HepG2 (cell line): ENCODE measurements around the gene TMBIM1. TPM values are rescaled to one million over a fixed set of nuclear protein-coding genes. Genes with fewer than 3 reads are reported as not detected.

Experiments
- CBX5 ChIP-seq: sonication (generic); formaldehyde crosslinking; IDR thresholded peaks from 2 replicates; pipeline ENCODE4 v1.4.0; 2020; ENCODE audit warnings: missing genetic modification reagents, borderline replicate concordance
- CC2D1A ChIP-seq: sonication (generic); formaldehyde crosslinking; IDR thresholded peaks from 2 replicates; pipeline ENCODE4 v1.8.1; 2023; ENCODE audit warnings: mild to moderate bottlenecking, missing genetic modification reagents
- DDIT3 ChIP-seq: sonication (generic); formaldehyde crosslinking; IDR thresholded peaks from 2 replicates; pipeline ENCODE4 v1.4.0; 2020; ENCODE audit warnings: mild to moderate bottlenecking, missing genetic modification reagents
- EED ChIP-seq: sonication (generic); formaldehyde crosslinking; IDR thresholded peaks from 2 replicates; pipeline ENCODE4 v1.5.0; 2020; ENCODE audit warnings: mild to moderate bottlenecking, missing genetic modification reagents
- GMEB1 ChIP-seq: sonication (generic); formaldehyde crosslinking; IDR thresholded peaks from 2 replicates; pipeline ENCODE4 v1.5.1; 2020; ENCODE audit warnings: missing genetic modification reagents, mild to moderate bottlenecking, borderline replicate concordance
- KDM1A ChIP-seq: IDR thresholded peaks from 2 replicates; pipeline ENCODE4 v1.6.1; 2016; ENCODE audit warnings: missing compliant biosample characterization
- MED1 ChIP-seq: sonication (generic); formaldehyde crosslinking; IDR thresholded peaks from 2 replicates; pipeline ENCODE4 v1.4.0; 2020; ENCODE audit warnings: missing genetic modification reagents
- MED13 ChIP-seq: sonication (generic); formaldehyde crosslinking; IDR thresholded peaks from 2 replicates; pipeline ENCODE4 v1.5.0; 2020; ENCODE audit warnings: missing genetic modification reagents
- MEIS1 ChIP-seq: sonication (generic); formaldehyde crosslinking; IDR thresholded peaks from 2 replicates; pipeline ENCODE4 v1.9.0; 2021; ENCODE audit warnings: mild to moderate bottlenecking, missing genetic modification reagents, moderate library complexity, borderline replicate concordance
- NR2F6 ChIP-seq, 2 experiments: IDR thresholded peaks; 2 replicates each; pipeline ENCODE4 v1.6.1; 2016; ENCODE audit warnings: antibody characterized with exemption in 1 of 2, mild to moderate bottlenecking in 1 of 2
- SIN3B ChIP-seq: fragments of 150-350 bp; IDR thresholded peaks from 2 replicates; pipeline ENCODE4 v1.6.1; 2014; ENCODE audit warnings: low read length
- STAT5B ChIP-seq: sonication (generic); formaldehyde crosslinking; IDR thresholded peaks from 2 replicates; pipeline ENCODE4 v1.4.0; 2020; ENCODE audit warnings: missing genetic modification reagents
- WIZ ChIP-seq: sonication (generic); formaldehyde crosslinking; IDR thresholded peaks from 2 replicates; pipeline ENCODE4 v1.5.1; 2020; ENCODE audit warnings: mild to moderate bottlenecking, missing genetic modification reagents
- ZBTB7A ChIP-seq: sonication (generic); formaldehyde crosslinking; IDR thresholded peaks from 2 replicates; pipeline ENCODE4 v1.8.0; 2022; ENCODE audit warnings: mild to moderate bottlenecking, missing genetic modification reagents
- ZFP91 ChIP-seq: sonication (generic); formaldehyde crosslinking; IDR thresholded peaks from 2 replicates; pipeline ENCODE4 v1.9.0; 2022; ENCODE audit warnings: missing genetic modification reagents, mild to moderate bottlenecking, borderline replicate concordance
- ZNF343 ChIP-seq: sonication (generic); formaldehyde crosslinking; IDR thresholded peaks from 2 replicates; pipeline ENCODE4 v1.4.0; 2020; ENCODE audit warnings: mild to moderate bottlenecking, missing genetic modification reagents
- ZNF367 ChIP-seq: sonication (generic); formaldehyde crosslinking; IDR thresholded peaks from 2 replicates; pipeline ENCODE4 v1.4.0; 2020; ENCODE audit warnings: missing genetic modification reagents, borderline replicate concordance
- ZNF414 ChIP-seq: sonication (generic); formaldehyde crosslinking; IDR thresholded peaks from 2 replicates; pipeline ENCODE4 v1.5.0; 2020; ENCODE audit warnings: missing genetic modification reagents
- ZNF44 ChIP-seq: sonication (generic); formaldehyde crosslinking; IDR thresholded peaks from 2 replicates; pipeline ENCODE4 v1.5.1; 2020; ENCODE audit warnings: mild to moderate bottlenecking, missing genetic modification reagents
- ZNF543 ChIP-seq: sonication (generic); formaldehyde crosslinking; IDR thresholded peaks from 2 replicates; pipeline ENCODE4 v1.4.0; 2020; ENCODE audit warnings: mild to moderate bottlenecking, missing genetic modification reagents
- ZNF597 ChIP-seq: sonication (generic); formaldehyde crosslinking; IDR thresholded peaks from 2 replicates; pipeline ENCODE4 v1.5.0; 2020; ENCODE audit warnings: missing genetic modification reagents
- ZNF777 ChIP-seq: sonication (generic); formaldehyde crosslinking; IDR thresholded peaks from 2 replicates; pipeline ENCODE4 v1.4.0; 2020; ENCODE audit warnings: missing genetic modification reagents
- ZZZ3 ChIP-seq: sonication (generic); formaldehyde crosslinking; IDR thresholded peaks from 2 replicates; pipeline ENCODE4 v1.4.0; 2020; ENCODE audit warnings: missing genetic modification reagents, mild to moderate bottlenecking, borderline replicate concordance
- polyA plus RNA-seq, 8 experiments: library from polyadenylated mRNA; depleted of rRNA in 3 of 8; stranded (reverse) in 7 of 8; unstranded in 1 of 8; fragments of >200 nt; fragmentation: Illumina TruSeq in 4 of 8; extraction: Trizol in 4 of 8; gene quantifications; 2 replicates each; pipeline versions ENCODE4 v1.2.1 to v1.2.3, GENCODE V29; 2011 to 2016; ENCODE audit warnings: low read depth in 4 of 8, missing spikeins in 1 of 8, mixed read lengths in 1 of 8; ENCODE audit not compliant: insufficient read depth in 1 of 8
- total RNA-seq, 5 experiments: library from RNA; depleted of rRNA; stranded (reverse); fragments of >200 nt; fragmentation: Illumina TruSeq; extraction: Trizol; gene quantifications; 2 replicates each; pipeline ENCODE4 v1.2.3, GENCODE V29; 2016; ENCODE audit warnings: low read depth in 1 of 5

Gene TMBIM1
- total and polyA plus RNA-seq, 2 of the 13 experiments (the other 11 are each of a cell fraction or from before 2014, with no cell fraction given), result 127 to 139 TPM

- TF ChIP-seq ZNF597 (CRISPR knock-in tag), result 0 out of 2 replicates have a peak, but pooled peaks have one; percentile 58
- TF ChIP-seq NR2F6 (IDR thresholded peaks at IDR 0.05), result peak; percentile 81
- peak; percentile 19; the same call in 1 of the 2 replicates for TF ChIP-seq NR2F6 (CRISPR knock-in tag; IDR thresholded peaks at IDR 0.05)
- no peak for TF ChIP-seq ZZZ3 (CRISPR knock-in tag)
- TF ChIP-seq CC2D1A (CRISPR knock-in tag), result peak; percentile 61; the same call in 1 of the 2 replicates
- TF ChIP-seq ZNF543 (CRISPR knock-in tag), result no peak
- TF ChIP-seq EED, result no peak; the same call in 1 of the 2 replicates
- TF ChIP-seq ZNF367 (CRISPR knock-in tag), result no peak; the same call in 1 of the 2 replicates
- TF ChIP-seq CBX5 (CRISPR knock-in tag), result no peak; the same call in 1 of the 2 replicates
- TF ChIP-seq ZNF777 (CRISPR knock-in tag), result peak; percentile 75; the same call in 1 of the 2 replicates
- no peak for TF ChIP-seq WIZ (CRISPR knock-in tag)
- TF ChIP-seq ZNF414 (CRISPR knock-in tag), result no peak
- TF ChIP-seq SIN3B, result no peak
- no peak for TF ChIP-seq DDIT3 (CRISPR knock-in tag)
- peak; percentile 87 for TF ChIP-seq ZBTB7A (CRISPR knock-in tag)
- no peak for TF ChIP-seq ZNF343
- TF ChIP-seq MED1 (CRISPR knock-in tag), result peak; percentile 69; the same call in 1 of the 2 replicates
- no peak for TF ChIP-seq KDM1A
- TF ChIP-seq ZNF44, result no peak
- TF ChIP-seq MED13, result peak; percentile 47; the same call in 1 of the 2 replicates
- TF ChIP-seq GMEB1 (CRISPR knock-in tag), result peak; percentile 57; the same call in 1 of the 2 replicates
- TF ChIP-seq ZFP91 (CRISPR knock-in tag), result peak; percentile 69
- no peak for TF ChIP-seq STAT5B (CRISPR knock-in tag)
- TF ChIP-seq MEIS1 (CRISPR knock-in tag), result no peak
Measured at GRCh38 chr2:218322768-218323525, 30.6 kb upstream of the TMBIM1 start (continued).
